HG02973 (cell line): ENCODE measurements around the gene PRDX6.
"Not testable (repeated sequence)": the region's sequence is repeated elsewhere in the genome, so short reads cannot be mapped to it uniquely, and the experiment has no call there.

ENCODE experiments used
- ATAC-seq: cut with Tn5 transposase; IDR thresholded peaks from one replicate; pipeline ENCODE4 v1.9.1; 2021; ENCODE audit warnings: moderate library complexity; ENCODE audit not compliant: unreplicated experiment

The PRDX6 gene

GRCh38 chr1:173467426-173467825 is 9.7 kb upstream of the PRDX6 start:
- ATAC-seq: no peak

GRCh38 chr1:173469656-173470055 is 7.5 kb upstream of the PRDX6 start:
- ATAC-seq: no peak

GRCh38 chr1:173470608-173471007 is 6.5 kb upstream of the PRDX6 start:
- no peak for ATAC-seq

GRCh38 chr1:173473599-173474011 is 3.5 kb upstream of the PRDX6 start:
- ATAC-seq: no peak

- ATAC-seq: no peak
Measured at GRCh38 chr1:173474097-173474779, 2.9 kb upstream of the PRDX6 start.

- ATAC-seq: not testable (repeated sequence)
Measured at GRCh38 chr1:173474780-173475421, 2.2 kb upstream of the PRDX6 start.

- ATAC-seq: no peak
Measured at GRCh38 chr1:173475564-173476196, 1.5 kb upstream of the PRDX6 start.

GRCh38 chr1:173476197-173476664 is 904 bp upstream of the PRDX6 start:
- no peak for ATAC-seq

- ATAC-seq: peak; percentile 95
Measured at GRCh38 chr1:173476665-173477285, 360 bp upstream of the PRDX6 start.

- no peak for ATAC-seq
Measured at GRCh38 chr1:173478094-173478674, 1.0 kb downstream of the PRDX6 start.

GRCh38 chr1:173479649-173480048 is 2.5 kb downstream of the PRDX6 start:
- no peak for ATAC-seq

GRCh38 chr1:173481195-173481772 is 4.1 kb downstream of the PRDX6 start:
- ATAC-seq: no peak

GRCh38 chr1:173482683-173483082 is 5.5 kb downstream of the PRDX6 start:
- no peak for ATAC-seq

- no peak for ATAC-seq
Measured at GRCh38 chr1:173484276-173484675, 7.1 kb downstream of the PRDX6 start.

- no peak for ATAC-seq
Measured at GRCh38 chr1:173485401-173485800, 8.3 kb downstream of the PRDX6 start.

- no peak for ATAC-seq
Measured at GRCh38 chr1:173488001-173488400, 10.9 kb downstream of the PRDX6 start.

GRCh38 chr1:173489149-173489600 is 12.0 kb downstream of the PRDX6 start:
- no peak for ATAC-seq

- ATAC-seq: no peak
Measured at GRCh38 chr1:173489929-173490328, 12.8 kb downstream of the PRDX6 start.

- ATAC-seq: no peak
Measured at GRCh38 chr1:173491508-173491907, 14.4 kb downstream of the PRDX6 start.

- ATAC-seq: not testable (repeated sequence)
Measured at GRCh38 chr1:173493125-173493524, 16.0 kb downstream of the PRDX6 start.
